Right forelimb (tissue), 1 donor: ENCODE measurements around the gene SORCS2.

Experiments
- DNase-seq: peaks from one replicate; pipeline ENCODE4 v3.0.0-alpha.2; 2018

Gene SORCS2

GRCh38 chr4:7660176-7661039, 468.1 kb downstream of the SORCS2 start:
- DNase-seq, result no peak

DNA sequence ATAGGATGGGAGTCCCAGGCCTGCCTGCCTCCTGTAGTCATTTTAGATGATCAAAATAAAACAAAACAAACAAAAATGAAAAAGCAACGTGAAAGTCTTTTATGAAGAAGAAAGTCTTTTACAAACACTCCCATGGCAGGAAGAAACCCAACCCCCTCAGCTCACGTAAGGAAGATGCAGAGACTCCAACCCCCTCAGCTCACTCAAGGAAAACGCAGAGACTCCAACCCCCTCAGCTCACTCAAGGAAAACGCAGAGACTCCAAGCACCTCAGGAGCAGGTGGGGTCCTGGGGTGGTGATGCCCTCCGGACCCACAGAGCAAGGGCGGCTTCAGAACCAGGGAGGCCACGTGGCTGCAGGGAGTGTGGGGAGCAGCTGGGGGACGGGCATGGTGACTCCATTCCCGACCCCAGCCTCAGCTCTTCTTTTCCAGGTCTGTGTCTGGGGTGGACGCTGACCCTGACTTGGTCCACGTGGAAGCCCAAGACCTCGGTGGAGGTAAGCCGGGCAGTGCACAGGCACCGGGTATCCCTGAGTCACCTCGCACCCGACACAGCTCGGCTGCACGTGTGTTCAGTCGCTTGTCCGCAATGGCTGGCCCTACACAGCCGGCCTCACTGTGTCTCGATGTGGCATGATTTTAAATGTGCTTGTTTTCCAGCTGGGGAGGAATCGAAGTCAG, 468.9 kb downstream of the SORCS2 start:
- DNase-seq, result no peak

DNA sequence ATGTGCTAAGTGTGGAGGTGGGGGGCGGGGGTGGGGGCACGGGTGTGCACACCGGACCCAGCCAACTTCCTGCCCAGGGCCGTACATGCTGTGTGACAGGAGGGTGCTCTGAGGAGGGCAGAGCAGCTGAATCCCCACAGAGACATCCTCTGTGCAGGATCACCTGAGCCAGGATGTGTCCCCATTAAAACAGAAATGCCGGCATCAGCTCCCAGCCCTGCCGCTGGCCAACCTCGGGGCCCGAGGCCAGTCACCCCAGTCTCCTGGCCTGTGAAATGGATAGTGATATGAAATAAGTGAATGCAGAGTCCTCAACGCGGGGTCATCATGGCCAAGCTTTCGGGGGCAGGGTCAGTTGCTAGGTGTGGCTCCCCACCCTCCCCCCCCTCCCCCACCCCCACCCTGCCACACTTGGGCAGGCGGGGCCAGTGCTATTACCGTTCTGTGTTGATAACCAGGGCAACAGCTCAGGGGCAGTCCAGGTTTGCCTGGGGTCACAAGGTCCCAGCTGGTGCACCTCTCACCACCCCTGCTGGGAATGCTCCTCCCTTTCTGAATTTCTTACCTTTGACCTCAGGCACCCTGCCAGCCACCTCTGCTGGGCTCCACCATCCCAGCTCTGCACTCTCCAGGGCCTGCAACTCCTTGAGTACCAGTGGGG, 469.6 kb downstream of the SORCS2 start:
- no peak for DNase-seq

- DNase-seq, result no peak
Observed at GRCh38 chr4:7662507-7662846, 470.1 kb downstream of the SORCS2 start.

DNA sequence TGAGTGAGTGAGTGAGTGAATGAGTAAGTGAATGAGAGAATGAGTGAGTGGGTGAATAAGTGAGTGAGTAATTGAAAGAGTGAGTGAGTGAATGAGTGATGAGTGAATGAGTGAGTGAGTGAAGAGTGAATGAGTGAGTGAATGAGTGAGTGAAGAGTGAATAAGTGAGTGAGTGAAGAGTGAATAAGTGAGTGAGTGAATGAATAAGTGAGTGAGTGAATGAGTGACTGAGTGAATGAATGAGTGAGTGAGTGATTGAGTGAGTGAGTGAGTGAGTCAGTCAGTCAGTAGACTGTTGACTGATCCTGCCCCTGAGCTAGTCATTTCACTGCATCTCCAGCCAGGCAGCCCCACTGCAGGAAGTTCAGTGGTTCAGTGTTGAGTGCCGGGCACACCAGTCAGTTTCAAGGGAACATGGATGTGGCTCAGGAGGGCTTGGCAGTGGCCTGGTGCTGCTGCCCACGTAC, 470.8 kb downstream of the SORCS2 start:
- no peak for DNase-seq

GRCh38 chr4:7664106-7664505, 471.8 kb downstream of the SORCS2 start:
- DNase-seq, result no peak

GRCh38 chr4:7665321-7665720, 473.0 kb downstream of the SORCS2 start:
- no peak for DNase-seq

DNA sequence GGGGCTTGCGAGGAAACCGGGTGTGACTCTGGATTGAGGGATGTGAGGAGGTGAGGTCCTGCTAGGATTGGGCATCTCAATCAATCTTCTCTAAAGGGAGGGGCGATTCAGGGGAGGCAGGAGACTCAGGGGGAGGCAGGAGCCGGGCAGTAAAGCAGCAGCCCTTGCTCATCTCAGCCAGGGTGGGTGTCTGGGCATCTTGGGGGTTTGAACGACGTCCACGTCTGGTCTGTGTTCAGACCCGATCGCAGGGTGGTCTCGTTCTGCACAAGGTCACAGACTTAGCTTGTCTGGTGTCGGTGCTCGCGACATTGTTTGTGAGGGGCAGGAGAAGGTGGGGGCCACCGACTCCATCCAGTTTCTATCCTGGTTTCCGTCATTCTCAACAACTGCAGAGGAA, 473.7 kb downstream of the SORCS2 start:
- DNase-seq, result no peak

DNA sequence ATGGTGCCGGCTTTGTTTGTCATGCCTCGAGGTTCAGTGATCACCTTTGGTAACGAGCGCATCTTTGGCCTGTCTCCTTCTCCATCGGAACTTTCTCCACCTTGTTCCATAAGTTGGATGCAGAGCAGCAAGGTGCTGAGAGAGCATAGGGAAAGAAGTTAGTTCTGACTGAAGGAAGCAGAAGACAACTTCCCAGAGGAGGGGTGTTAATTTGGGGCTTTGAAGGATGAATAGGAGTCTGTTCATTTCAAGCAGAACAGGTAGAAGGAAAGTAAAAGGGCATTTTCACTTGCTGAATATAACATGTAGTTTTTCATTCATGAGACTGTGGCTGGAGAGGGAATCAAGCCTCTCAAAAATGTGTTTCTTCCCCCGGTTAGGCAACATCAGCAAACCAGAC, 474.4 kb downstream of the SORCS2 start:
- no peak for DNase-seq

- no peak for DNase-seq
Observed at GRCh38 chr4:7668271-7668670, 475.9 kb downstream of the SORCS2 start.

- DNase-seq, result no peak
Observed at GRCh38 chr4:7668826-7669225, 476.5 kb downstream of the SORCS2 start.

DNA sequence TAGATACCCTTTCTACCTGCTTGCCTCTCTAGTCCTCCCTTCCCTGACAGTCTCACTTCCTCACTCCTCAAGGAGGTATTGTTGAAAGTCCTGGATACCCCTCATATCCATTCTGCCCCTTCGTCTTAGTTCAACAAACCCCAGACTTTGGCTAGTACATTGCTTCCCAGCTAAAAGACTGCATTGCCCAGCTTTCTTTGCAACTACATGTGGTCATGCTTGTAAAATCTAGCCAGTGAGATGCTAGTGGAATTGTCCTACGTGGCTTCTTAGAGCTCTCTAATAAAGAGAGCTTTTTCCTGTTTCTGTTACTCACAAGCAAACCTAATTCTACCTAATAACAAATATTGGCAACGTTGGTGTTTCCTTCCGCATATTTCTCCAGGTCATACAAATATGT, 480.3 kb downstream of the SORCS2 start:
- DNase-seq, result no peak

DNA sequence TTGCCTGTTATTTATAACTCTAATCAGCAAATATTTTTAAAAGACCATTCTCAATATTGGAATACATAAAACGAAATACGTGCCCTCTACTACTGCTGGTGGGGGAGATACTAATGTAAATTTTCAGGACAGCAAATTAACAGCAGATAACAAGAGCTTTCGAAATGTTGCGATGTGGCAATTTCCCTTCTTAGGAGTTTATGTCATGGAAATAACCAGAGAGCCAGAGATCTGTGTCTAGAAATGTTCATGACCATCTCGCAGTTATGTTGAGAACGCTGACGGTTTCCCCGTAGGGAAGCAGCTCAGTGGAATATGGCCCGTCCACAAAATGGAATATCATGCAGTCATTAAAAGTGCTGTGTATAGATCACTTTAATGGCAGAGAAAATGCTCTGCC, 480.8 kb downstream of the SORCS2 start:
- no peak for DNase-seq

DNA sequence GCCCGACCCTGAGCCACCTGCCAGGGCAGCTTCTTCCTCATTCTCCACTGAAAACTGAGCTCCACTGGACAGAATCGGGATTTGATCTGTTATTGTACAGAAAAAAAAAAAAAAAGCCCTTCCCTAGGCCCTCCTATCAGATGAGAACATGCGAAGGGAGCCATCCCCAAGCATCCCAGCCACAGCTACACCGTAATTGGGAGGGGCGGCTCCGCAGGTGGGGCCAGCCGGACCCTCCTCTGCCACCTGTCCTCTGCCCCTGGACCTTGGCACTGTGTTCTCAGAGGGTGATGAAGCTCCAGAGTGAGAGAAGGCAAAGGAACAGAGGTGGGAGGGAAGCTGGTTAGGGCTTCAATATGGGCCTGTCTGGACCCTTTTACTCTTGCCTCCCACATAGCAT, 482.4 kb downstream of the SORCS2 start:
- DNase-seq, result no peak

DNA sequence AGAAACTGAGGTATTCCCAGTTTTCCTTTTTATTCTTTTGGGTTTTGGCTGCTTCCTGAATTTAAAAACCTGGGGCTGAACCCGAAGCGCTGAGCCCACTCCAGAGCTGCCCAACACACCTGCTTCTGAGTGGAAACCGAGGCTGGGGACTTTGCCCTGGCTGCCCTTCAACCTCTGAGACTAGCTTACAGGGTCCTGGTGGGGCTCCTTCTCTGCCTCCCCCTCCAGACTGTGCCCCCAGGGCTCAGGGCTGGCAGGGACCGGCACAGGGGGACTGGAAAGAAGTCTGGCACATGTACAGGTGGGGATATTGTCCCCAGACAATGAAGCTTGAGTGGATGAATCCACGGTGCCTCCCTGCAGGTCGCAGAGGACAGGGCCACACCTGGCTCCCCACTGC, 482.8 kb downstream of the SORCS2 start:
- no peak for DNase-seq

GRCh38 chr4:7675612-7676320, 483.4 kb downstream of the SORCS2 start:
- no peak for DNase-seq

GRCh38 chr4:7676398-7676922, 484.1 kb downstream of the SORCS2 start:
- peak; percentile 66 for DNase-seq

DNA sequence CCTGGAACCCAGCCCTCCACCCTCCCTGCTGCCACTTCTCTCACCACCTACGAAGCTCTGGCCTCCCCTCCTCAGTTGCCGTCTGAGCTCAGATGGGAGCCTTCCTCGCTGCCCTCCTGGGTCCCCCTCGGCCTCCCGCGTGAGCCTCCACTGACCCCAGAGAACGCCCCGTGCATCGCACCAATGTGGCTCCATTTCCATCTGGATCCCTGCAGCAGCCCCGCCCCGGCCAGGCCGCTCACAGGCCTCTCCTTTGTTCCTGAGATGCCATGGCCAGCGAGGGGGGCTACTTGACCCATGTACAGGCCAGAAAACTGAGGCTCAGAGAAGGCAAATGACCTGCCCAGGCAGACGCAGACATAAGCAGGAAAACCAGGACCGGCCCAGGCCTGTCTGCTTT, 484.7 kb downstream of the SORCS2 start:
- no peak for DNase-seq

- no peak for DNase-seq
Observed at GRCh38 chr4:7677799-7678301, 485.5 kb downstream of the SORCS2 start.

- DNase-seq, result no peak
Observed at GRCh38 chr4:7678318-7678852, 486.0 kb downstream of the SORCS2 start.

- DNase-seq, result no peak
Observed at GRCh38 chr4:7679406-7680040, 487.2 kb downstream of the SORCS2 start.

DNA sequence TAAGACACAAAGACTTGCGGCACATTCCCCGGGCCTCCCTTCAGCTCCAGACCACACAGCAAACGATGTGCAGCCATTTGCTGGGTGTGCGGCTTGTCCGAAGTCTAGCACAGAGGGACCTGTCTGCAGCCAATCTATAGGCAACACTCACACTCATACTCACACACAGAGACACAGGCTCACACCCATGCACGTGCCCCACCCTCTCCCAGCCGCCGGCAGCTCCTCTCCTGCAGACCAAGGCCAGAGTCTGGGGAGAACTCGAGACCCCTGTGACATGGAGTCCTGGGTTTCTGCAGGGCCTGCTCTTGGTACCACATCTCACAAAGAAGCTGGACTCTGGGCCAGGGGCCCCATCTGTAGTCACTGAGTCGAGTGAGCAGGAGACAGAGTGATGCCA, 487.8 kb downstream of the SORCS2 start:
- DNase-seq, result no peak
